HUES64 (cell line): ENCODE data around the gene CLEC4F.
A peak's percentile ranks its signal among the peaks of the same experiment; 100 is the strongest.

Experiments used
- H3K27ac ChIP-seq: 2 replicates; pipeline ENCODE4 v1.7.0; 2013; ENCODE audit warnings: low read depth, low read length, inconsistent platforms
- H3K27me3 ChIP-seq: 2 replicates; pipeline ENCODE4 v1.6.1; 2013; ENCODE audit warnings: mild to moderate bottlenecking, low read length; ENCODE audit not compliant: insufficient read depth
- H3K36me3 ChIP-seq: 2 replicates; pipeline ENCODE4 v1.6.1; 2013; ENCODE audit warnings: mild to moderate bottlenecking, low read length; ENCODE audit not compliant: insufficient read depth
- H3K4me1 ChIP-seq: 2 replicates; pipeline ENCODE4 v1.6.1; 2013; ENCODE audit warnings: mild to moderate bottlenecking, low read length, moderate library complexity; ENCODE audit not compliant: insufficient read depth
- H3K4me3 ChIP-seq: 2 replicates; pipeline ENCODE4 v1.5.1; 2013; ENCODE audit warnings: mild to moderate bottlenecking, low read length, moderate library complexity
- H3K9ac ChIP-seq: 2 replicates; pipeline ENCODE4 v1.6.1; 2013; ENCODE audit warnings: mild to moderate bottlenecking, low read depth, low read length
- H3K9me3 ChIP-seq: 2 replicates; pipeline ENCODE4 v1.6.1; 2013; ENCODE audit warnings: low read depth, low read length; ENCODE audit not compliant: insufficient read depth
- WGBS: fragments of 150-250, 120-280 bp; methylation state at CpG from one replicate; pipeline ENCODE4 v1.1.7; 2013; ENCODE audit warnings: missing lambda C conversion rate; 5-methylcytosine and 5-hydroxymethylcytosine counted together

The CLEC4F gene

DNA sequence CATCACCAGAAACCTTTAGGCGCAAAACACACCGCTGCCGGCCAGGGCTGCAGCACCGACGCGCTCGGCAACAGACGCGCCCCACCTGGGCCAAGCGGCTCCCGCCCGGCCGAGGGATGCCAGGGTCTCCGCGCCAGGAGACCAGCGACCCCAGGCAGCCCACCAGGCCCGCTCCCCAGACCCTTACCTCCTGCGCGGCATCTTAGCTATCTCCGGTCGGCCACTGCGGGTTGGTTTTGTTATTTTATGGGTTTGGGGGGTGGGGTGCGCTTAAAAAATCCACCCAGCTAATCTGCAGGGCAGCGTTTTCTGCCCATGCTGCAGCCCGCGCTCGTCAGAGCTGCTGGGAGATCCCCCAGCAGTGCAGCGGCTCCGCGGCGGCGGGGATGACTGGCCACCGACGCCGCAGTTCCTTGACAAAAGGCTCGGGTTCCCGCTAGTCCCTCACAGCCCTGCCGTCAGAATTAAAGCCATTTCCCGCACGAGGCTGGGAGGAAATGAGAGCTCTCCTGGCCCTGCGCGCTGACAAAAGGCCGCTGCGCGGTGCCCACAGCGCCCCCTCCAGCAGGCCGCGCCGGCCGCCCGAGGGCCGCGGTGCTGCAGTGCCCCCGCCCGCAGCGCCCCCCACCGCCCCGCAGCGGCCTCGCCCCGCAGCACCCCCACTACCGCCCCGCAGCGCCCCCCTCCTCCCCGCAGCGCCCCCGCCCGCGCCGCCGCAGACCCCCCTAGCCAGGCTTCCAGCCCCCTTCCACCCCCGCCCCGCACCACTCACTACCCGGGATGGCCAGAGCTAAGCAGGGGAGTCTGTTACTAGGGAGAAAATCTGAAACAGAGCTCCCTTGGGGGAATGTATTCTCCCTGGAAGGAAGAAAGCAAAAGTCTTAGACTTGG, 52.5 kb downstream of the CLEC4F start, which contains the start of gene ADD2:
Gene ADD2 (minus strand): TSS at position 502 of the 891 bp plus-strand sequence. CDS start 61,792 bp downstream, outside the sequence.
- Histone ChIP-seq H3K27ac (peak within 1 kb of the TSS; percentile 94), H3K4me1 (peaks cover 33% of the 10 kb centered on the region), H3K4me3 (peak within 1 kb of the TSS; percentile 80), H3K9ac (peak within 1 kb of the TSS; percentile 95), H3K36me3 (no peaks in the 10 kb centered on the region), H3K9me3 (no peaks in the 10 kb centered on the region), H3K27me3 (no peaks in the 10 kb centered on the region; the same call in 1 of the 2 replicates)
- under 1% methylated on average over 53 of the region's 74 CpGs for WGBS

GRCh38 chr2:70767079-70767698, 53.2 kb downstream of the CLEC4F start:
- H3K9ac ChIP-seq, result peak overlapping the region; percentile 95
- peak overlapping the region; percentile 94 for H3K27ac ChIP-seq

GRCh38 chr2:70766357-70767078, 53.9 kb downstream of the CLEC4F start:
- H3K4me3 ChIP-seq, result peak overlapping the region; percentile 80
- H3K27ac ChIP-seq, result peak overlapping the region; percentile 94
- H3K9me3 ChIP-seq, result no peaks in the 10 kb centered on the region
- peaks cover 33% of the 10 kb centered on the region for H3K4me1 ChIP-seq
- H3K27me3 ChIP-seq, result no peaks in the 10 kb centered on the region; the same call in 1 of the 2 replicates
- WGBS, result 2% methylated on average over 6 of the region's 7 CpGs
- H3K36me3 ChIP-seq, result no peaks in the 10 kb centered on the region
- H3K9ac ChIP-seq, result peak overlapping the region; percentile 95

More at GRCh38 chr2:70767079-70767698, 53.2 kb downstream of the CLEC4F start:
- peak overlapping the region; percentile 80 for H3K4me3 ChIP-seq
- H3K36me3 ChIP-seq, result no peaks in the 10 kb centered on the region
- H3K9me3 ChIP-seq, result no peaks in the 10 kb centered on the region
- peaks cover 33% of the 10 kb centered on the region for H3K4me1 ChIP-seq
- no peaks in the 10 kb centered on the region; the same call in 1 of the 2 replicates for H3K27me3 ChIP-seq
- under 1% methylated on average over 51 of the region's 51 CpGs for WGBS

GRCh38 chr2:70765507-70765906, 54.9 kb downstream of the CLEC4F start:
- 90% methylated on average over 7 of the region's 7 CpGs for whole genome bisulfite sequencing
- no peak overlapping the region for H3K9ac ChIP-seq
- no peaks in the 10 kb centered on the region for H3K9me3 ChIP-seq
- H3K4me1 ChIP-seq, result peaks cover 33% of the 10 kb centered on the region
- peak overlapping the region; percentile 80 for H3K4me3 ChIP-seq
- H3K27me3 ChIP-seq, result no peaks in the 10 kb centered on the region; the same call in 1 of the 2 replicates
- no peaks in the 10 kb centered on the region for H3K36me3 ChIP-seq
- no peak overlapping the region for H3K27ac ChIP-seq

- Histone ChIP-seq H3K9ac (no peak overlapping the region), H3K27ac (no peak overlapping the region)
- 74% methylated on average over 1 of the region's 1 CpG for WGBS
Observed at GRCh38 chr2:70759446-70759845, 61.0 kb downstream of the CLEC4F start.

More at GRCh38 chr2:70759446-70759845, 61.0 kb downstream of the CLEC4F start:
- Histone ChIP-seq H3K36me3 (no peaks in the 10 kb centered on the region), H3K9me3 (no peaks in the 10 kb centered on the region), H3K27me3 (no peaks in the 10 kb centered on the region), H3K4me3 (no peak overlapping the region), H3K4me1 (peaks cover 20% of the 10 kb centered on the region)
